ENCODE measurements around the gene NOL4.
A peak's percentile ranks its signal among the peaks of the same experiment; 100 is the strongest.
"Not testable (repeated sequence)": the region's sequence is repeated elsewhere in the genome, so short reads cannot be mapped to it uniquely, and the experiment has no call there.

NOL4 gene, protein sequence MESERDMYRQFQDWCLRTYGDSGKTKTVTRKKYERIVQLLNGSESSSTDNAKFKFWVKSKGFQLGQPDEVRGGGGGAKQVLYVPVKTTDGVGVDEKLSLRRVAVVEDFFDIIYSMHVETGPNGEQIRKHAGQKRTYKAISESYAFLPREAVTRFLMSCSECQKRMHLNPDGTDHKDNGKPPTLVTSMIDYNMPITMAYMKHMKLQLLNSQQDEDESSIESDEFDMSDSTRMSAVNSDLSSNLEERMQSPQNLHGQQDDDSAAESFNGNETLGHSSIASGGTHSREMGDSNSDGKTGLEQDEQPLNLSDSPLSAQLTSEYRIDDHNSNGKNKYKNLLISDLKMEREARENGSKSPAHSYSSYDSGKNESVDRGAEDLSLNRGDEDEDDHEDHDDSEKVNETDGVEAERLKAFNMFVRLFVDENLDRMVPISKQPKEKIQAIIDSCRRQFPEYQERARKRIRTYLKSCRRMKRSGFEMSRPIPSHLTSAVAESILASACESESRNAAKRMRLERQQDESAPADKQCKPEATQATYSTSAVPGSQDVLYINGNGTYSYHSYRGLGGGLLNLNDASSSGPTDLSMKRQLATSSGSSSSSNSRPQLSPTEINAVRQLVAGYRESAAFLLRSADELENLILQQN

DNA sequence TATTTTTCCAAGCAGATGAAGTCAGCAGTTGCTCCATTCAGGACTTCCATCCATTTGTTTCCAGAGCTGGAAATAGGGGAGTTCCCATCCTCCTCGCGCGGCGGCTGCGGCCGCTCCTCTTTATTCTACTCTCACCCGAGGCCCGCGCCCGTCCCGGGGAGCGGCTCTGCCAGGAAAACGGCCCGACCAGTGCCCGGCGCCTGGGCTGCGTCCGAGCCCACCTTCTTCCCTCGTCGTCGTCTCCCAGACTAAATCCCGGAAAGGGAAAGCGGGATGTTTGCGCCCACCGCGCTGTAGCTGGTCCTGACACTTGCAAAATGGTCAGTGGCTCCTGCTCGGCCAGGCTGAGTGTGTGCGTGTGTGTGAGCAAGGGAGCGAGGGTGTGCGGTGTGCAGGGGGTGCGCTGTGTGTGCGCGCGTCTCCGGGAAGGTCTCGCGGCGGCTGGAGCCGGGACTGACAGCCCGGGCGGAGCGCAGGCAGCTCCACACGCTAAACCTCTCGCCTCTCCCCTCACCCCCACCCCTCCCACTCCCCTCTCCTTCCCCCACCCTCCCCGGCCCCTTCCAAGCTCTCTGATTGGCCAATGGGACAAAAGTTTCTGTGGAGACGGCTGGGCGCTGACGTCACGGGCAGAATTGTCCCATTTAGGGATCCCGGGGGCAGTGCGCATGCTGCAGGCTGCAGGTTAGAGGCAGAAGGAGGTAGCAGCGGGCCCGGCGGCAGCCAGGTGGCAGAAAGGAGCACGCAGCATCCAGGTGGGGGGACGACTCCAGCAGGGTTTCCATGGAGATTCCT, at the start of gene NOL4:
NOL4 (minus strand) TSS at position 491 of the 795 bp plus-strand sequence. CDS start 1,660 bp downstream, outside the sequence.
- peak; percentile 20 for DNase-seq
- in situ Hi-C loops (cut with HindIII; ENCODE audit: low pct_ligation_motif_present, low pct_unique_long_range_greater_than_20kb, low sequenced_read_pairs): no loop called here

DNA sequence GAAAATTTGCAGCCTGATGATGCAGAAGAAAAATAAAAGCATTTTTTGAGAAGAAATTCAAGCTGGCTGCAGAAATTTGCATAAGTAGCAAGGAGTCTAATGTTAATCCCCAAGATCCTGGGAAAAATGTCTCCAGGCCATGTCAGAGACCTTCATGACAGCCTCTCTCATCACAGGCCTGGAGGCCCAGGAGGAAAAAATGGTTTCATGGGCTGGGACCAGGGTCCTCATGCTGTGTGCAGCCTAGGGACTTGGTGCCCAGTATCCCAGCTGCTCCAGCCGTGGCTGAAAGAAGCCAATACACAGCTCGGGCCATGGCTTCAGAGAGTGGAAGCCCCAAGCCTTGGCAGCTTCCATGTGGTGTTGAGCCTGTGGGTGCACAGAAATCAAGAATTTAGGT, 41.3 kb upstream of the NOL4 start:
- in situ Hi-C loops (cut with HindIII; ENCODE audit: low pct_ligation_motif_present, low pct_unique_long_range_greater_than_20kb, low sequenced_read_pairs); DNase-seq: not testable (repeated sequence)

DNA sequence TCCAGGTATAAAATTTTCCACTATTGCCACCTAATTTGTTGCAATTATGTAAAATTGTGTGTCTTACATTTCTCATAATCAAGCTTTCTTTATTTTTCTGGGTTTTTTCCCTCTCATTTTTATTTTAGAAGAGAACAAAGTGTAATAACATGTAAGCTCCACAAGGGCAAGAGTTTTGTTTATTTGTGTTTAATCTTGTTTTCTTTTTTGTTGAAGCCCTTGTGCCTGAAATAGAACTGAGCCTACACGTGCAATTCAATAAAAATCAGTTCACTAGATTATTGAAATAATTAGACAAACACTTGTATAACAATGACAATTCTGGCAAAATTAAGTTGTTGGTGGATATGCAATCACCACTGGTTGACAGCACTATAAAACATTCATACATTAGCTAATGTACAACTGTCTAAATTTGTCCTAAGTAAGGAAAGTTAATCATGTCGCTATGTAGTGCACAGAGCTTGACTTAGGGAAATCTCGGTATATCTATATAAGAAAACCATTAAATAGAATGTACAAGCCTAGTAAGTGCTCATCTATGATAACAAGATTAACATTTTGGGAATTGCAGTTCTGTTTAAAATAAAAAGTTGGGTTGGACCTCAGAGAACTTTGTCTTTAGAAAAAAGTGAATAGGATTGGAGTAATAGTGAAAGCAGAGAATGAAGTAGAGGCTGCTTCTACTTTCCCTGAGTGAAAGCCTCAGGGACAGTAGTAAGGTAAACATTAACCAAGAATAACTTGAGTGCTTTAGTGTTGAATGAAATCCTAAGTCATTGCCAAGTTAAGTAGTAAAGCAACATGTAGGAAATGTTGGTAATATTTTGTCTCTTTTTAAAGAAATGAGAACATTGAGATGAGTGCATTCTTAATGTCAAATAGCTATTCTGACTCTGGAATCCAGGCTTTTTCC, 37.4 kb upstream of the NOL4 start:
- in situ Hi-C loops (cut with HindIII; ENCODE audit: low pct_ligation_motif_present, low pct_unique_long_range_greater_than_20kb, low sequenced_read_pairs): no loop called here
- peak; percentile 21 for DNase-seq

DNA sequence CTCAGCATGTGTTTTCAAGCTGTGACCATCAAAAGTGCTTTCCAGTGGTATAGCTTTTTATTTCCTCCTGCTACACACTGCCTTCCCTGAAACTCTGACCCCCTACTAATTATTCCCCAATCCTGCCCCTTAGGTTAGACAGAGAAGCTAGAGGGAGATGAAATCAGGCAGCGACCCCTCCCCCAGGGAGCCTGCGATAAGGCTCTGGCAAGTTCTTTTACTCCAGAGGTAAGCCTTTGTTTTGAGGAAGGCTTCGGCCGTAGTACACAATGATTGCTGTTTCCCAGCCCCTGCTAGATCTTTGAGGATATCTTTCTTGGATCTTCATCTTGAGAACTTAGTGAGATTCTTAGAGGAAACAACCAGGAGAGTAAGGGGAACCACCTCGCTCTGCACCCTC, 33.5 kb upstream of the NOL4 start:
- no peak for DNase-seq
- in situ Hi-C loops (cut with HindIII; ENCODE audit: low pct_ligation_motif_present, low pct_unique_long_range_greater_than_20kb, low sequenced_read_pairs): no loop called here

DNA sequence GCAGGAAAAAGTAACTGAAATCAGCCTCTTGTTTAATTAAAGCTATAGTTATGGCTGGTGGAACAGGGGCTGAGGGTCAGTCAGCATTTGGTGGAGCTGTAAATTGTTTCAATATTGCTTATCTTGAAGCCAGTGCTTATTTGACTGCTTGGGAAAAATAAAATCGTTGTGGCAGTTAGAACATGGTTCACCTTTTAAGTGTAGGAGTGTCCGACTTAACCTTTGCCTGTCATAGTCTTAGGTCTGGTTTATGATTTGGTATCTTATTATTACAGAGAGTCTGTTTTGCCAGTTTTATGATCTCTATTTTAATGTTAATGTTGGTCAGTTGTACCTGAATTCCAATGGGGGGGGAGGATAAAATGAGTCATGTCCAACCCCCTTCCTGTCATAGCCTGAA, 27.2 kb upstream of the NOL4 start:
- DNase-seq: no peak
- in situ Hi-C loops (cut with HindIII; ENCODE audit: low pct_ligation_motif_present, low pct_unique_long_range_greater_than_20kb, low sequenced_read_pairs): no loop called here

DNA sequence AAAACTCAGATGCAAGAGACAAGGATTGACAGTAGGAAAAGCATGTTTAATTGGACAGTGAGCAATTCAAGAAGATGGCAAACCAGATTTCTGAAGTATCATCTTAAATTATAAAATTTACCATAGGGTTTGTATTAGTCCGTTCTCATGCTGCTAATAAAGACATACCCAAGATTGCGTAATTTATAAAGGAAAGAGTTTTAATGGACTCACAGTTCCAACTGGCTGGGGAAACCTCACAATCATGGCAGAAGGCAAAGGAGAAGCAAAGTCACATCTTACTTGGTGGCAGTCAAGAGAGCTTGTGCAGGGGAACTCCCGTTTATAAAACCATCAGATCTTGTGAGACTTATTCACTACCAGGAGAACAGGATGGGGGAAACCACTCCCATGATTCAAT, 24.0 kb upstream of the NOL4 start:
- in situ Hi-C loops (cut with HindIII; ENCODE audit: low pct_ligation_motif_present, low pct_unique_long_range_greater_than_20kb, low sequenced_read_pairs): no loop called here

DNA sequence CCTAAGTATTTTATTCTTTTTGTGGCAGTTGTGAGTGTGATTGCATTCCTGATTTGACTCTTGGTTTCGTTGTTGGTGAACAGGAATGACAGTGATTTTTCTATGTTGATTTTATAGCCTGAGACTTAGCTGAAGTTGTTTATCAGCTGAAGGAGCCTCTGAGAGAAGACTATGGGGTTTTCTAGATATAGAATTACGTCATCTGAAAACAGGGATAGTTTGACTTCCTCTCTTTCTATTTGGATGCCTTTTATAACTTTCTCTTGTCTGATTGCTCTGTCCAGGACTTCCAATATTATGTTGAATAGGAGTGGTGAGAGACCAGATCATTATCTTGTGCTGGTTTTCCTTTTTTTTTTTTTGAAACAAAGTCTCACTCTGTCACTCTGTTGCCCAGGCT, 18.0 kb upstream of the NOL4 start:
- no peak for DNase-seq
- in situ Hi-C loops (cut with HindIII; ENCODE audit: low pct_ligation_motif_present, low pct_unique_long_range_greater_than_20kb, low sequenced_read_pairs): no loop called here

More for the DNA sequence above, 24.0 kb upstream of the NOL4 start:
- no peak for DNase-seq

DNA sequence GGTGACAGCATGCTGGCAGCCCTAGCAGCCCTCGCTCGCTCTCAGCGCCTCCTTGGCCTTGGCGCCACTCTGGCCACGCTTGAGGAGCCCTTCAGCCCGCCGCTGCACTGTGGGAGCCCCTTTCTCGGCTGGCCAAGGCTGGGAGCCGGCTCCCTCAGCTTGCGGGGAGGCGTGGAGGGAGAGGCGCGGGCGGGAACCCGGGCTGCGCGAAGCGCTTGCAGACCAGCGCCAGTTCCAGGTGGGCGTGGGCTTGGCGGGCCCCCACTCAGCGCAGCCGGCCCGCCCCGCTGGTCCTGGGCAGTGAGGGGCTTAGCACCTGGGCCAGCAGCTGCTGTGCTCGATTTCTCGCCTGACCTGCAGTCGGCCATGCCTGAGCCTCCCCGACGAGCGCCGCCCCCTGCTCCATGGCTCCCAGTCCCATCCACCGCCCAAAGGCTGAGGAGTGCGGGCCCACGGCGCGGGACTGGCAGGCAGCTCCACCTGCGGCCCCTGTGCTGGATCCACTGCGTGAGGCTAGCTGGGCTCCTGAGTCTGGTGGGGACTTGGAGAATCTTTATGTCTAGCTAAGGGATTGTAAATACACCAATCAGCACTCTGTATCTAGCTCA, 9.2 kb upstream of the NOL4 start:
- DNase-seq; in situ Hi-C loops (cut with HindIII; ENCODE audit: low pct_ligation_motif_present, low pct_unique_long_range_greater_than_20kb, low sequenced_read_pairs): not testable (repeated sequence)

DNA sequence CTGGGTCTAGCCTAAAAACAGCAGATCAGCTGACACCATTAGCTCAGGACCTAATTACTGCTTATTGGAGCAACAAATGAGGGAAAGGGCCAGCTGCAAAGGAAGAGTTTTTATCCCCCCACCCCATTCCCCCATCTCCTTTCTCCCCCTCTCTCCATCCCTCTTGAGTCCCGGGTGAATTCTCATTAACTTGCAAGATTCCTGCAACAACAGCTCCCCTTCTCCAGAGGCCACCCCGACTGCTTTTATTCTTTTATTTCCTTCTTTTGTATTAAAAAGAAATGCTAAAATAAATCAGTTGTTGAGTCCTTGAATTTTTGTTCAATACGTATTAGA, 473 bp upstream of the NOL4 start:
- DNase-seq: no peak
- in situ Hi-C loops (cut with HindIII; ENCODE audit: low pct_ligation_motif_present, low pct_unique_long_range_greater_than_20kb, low sequenced_read_pairs): no loop called here

DNA sequence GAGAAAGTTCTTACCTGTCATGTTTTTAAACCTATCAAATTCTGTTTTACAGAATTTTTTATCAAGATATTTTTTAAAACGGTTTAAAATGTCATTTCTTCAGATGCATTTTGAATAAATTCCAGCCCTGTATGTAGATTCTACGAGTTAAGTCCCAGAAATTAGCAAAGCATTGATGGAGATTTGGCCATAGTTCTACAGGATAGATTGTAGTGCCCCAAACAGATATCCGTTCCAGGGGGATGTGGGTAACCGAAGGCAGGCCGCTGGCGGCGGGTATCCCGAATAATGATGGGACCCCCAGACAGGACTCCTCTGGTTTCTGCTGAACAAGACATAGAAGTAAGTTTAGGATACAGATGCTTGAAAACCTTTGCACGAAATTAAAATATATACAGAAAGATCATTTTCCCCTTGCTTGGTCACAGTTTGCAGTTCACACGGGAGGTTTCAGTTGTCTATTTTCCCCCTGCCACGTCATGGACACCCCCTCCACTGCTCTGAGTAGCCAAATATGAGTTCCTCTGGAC, 755 bp downstream of the NOL4 start:
- DNase-seq: no peak
- in situ Hi-C loops (cut with HindIII; ENCODE audit: low pct_ligation_motif_present, low pct_unique_long_range_greater_than_20kb, low sequenced_read_pairs): no loop called here

DNA sequence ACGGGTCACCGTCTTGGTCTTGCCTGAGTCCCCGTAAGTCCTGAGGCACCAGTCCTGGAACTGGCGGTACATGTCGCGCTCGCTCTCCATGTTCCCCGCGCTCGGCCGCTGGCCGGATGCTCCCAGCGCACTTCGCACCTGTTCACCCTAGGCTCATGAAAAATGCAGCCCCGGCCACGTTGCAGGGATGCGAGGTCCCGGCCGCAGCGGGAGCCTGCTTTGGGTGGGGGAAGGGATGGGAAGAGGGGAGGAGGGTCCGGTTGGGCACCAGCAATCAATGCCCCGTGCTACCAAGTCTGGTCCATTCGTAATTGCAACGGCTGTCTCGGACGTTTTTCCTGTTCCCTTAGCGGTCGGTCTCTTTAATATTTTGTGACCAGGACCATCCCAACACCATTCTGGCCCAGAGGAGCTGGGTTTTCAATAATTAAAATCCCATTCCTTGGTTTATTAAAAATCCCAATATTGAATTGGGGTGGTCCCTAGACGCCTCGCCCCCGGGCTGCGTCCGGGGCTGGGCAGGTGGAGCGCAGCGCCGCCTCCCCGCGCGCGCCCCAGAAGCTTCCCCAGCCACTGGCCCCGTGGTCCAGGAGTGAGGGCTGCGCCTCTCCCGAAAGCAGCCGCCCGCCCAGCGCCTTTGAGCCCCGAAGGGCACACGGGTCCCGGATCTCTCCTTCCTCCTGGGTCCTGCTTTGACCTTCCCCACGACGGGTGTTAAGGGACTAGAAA, 1.4 kb downstream of the NOL4 start:
- in situ Hi-C loops (cut with HindIII; ENCODE audit: low pct_ligation_motif_present, low pct_unique_long_range_greater_than_20kb, low sequenced_read_pairs): no loop called here
- DNase-seq: no peak

DNA sequence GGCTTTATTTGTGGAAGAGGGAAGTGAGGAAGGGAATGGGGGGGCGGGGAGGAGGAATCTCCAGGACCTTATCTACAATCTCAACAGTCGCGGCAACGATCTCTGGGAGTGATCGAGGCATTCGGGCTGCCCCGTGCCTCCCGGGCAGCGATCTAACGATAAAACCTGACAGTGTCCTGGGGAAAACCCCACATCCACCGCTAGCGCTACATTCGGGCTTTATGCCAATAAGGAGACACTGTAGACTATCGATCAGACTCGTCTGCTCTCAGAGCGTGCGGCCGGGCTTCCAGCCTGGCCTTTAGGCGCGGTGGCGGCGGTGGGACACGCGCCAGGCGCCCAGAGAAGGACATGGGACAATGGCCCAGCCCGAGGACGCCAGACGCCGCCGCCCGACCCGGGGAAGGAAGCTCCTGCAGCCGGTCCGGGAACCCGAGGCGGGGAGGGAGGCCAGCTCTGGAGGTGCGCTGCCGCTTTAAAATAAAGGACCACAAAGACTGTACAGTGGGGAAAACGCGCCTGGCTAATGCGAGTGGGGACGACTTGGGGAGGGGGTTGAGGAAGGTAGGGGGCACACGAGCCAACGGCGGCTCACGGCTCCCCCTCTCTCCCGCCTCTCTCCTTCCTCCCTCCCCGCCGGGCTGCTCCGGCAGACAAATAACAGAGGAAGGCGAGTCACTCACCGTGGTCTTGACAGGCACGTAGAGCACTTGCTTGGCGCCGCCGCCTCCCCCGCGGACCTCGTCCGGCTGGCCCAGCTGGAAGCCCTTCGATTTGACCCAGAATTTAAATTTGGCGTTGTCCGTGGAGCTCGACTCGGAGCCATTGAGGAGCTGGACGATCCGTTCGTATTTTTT, 2.2 kb downstream of the NOL4 start:
- in situ Hi-C loops (cut with HindIII; ENCODE audit: low pct_ligation_motif_present, low pct_unique_long_range_greater_than_20kb, low sequenced_read_pairs): no loop called here
- DNase-seq: no peak

DNA sequence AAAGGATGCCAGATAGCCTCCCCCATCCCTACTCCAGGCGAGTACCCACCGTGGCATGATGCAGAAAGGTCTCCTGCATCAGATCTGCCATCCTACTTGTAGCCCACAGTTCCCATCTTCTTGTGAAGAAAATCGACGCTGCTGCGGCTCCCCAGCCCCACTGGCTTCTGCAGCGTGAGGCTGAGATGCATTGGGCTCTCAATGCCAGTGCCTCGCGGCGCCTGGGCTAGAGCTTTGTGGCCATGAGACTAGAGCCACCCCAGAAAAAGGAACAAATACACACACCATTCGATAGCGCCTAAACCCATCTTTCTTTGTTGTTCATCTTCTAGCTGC, 2.8 kb downstream of the NOL4 start:
- in situ Hi-C loops (cut with HindIII; ENCODE audit: low pct_ligation_motif_present, low pct_unique_long_range_greater_than_20kb, low sequenced_read_pairs): no loop called here
- DNase-seq: no peak

DNA sequence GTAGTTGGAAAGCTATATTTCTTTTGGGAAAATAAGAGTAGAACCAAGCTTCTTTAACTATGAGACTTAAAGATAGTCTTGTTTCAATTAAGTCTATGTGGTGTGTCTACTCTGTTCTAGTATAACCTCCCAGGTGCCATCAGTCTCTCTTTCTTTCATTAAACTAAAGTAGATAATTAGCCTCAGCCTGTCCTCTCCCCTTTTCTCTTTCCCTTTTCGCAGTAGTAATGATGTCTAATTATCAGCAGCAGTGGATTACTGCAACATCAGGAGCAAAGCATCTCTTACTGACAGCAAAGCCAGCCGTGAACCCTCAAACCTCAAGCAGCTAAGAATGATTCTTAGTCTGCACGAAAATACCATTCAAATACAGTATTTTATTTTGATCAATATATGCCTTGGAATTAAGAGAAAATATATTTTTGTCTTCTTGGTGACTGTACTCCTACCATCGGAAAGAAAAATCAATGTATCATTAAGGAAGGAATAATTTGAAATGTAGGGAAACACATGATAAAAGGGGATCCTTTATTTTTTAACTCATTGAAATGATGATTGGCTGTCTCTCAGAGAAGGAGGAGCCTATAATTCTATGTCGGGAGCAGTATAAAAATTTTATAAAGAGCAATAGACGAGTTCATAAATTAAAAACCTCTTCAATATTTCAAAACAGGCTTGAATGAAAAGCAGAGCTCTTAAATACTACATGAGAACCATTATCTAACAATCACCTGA, 4.5 kb downstream of the NOL4 start:
- in situ Hi-C loops (cut with HindIII; ENCODE audit: low pct_ligation_motif_present, low pct_unique_long_range_greater_than_20kb, low sequenced_read_pairs): no loop called here

DNA sequence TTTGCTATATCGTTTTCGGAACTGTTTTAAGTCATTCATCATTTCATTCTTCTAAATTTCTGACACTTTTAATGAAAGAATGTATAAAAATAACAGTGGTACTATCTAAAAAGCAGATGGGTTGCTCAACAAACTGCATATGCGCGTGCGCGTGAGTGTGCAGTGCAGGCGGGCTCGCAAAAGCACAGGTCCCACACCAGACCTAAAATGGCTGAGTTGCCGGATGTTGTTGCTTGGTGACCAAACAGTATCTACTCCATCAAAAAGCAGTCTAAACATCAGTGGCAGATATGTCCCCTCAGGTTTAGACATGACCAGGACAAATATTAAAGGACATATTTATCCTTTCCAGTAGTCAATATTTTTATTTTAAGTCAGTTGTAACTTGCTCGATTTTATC, 5.1 kb downstream of the NOL4 start:
- in situ Hi-C loops (cut with HindIII; ENCODE audit: low pct_ligation_motif_present, low pct_unique_long_range_greater_than_20kb, low sequenced_read_pairs): no loop called here
- no peak for DNase-seq

More for the DNA sequence above, 4.5 kb downstream of the NOL4 start:
- DNase-seq: no peak

DNA sequence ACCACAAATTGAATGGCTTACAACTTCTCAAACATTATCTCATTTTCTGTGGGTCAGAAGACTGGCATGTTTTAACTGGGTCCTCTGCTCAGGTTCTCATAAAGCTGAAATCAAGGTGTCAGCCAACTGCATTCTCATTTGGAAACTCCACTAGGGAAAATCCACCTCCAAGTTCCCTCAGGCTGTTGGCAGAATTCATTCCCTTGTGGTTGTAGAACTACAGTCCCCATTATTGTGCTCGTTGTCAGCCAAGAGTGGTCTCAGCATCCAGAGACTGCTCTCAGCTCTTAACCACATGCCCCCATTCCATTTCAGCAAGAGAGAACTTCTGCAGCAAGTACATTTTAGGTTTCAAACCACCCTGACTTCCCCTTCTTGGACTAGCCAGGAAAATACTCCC, 12.2 kb downstream of the NOL4 start:
- in situ Hi-C loops (cut with HindIII; ENCODE audit: low pct_ligation_motif_present, low pct_unique_long_range_greater_than_20kb, low sequenced_read_pairs): no loop called here
- DNase-seq: no peak
